22Rv1 (cell line): Measurements from ENCODE around the gene EHMT1.
"Not testable (repeated sequence)": the region's sequence is repeated elsewhere in the genome, so short reads cannot be mapped to it uniquely, and the experiment has no call there.

Experiments
- ZFX ChIP-seq: fragments of 450-650 bp; IDR thresholded peaks from 2 replicates; pipeline ENCODE4 v1.6.1; 2017; ENCODE audit warnings: antibody characterized with exemption, borderline replicate concordance
- TF ChIP-seq, protein P1 (sequence below): fragments of 450-650 bp; IDR thresholded peaks from 2 replicates; pipeline ENCODE4 v1.5.1; 2017; ENCODE audit warnings: mild to moderate bottlenecking

DNA sequence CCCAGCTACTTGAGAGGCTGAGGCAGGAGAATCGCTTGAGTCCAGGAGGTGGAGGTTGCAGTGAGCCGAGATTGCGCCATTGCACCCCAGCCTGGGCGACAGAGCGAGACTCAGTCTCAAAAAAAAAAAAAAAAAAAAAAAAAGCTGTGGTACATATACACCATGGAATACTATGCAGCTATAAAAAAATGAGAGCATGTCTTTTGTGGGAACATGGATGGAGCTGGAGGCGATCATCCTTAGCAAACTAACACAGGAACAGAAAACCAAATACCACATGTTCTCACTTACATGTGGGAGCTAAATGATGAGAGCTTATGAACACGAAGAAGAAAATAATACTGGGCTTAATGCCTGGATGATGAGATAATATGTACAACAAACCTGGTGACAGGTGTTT lies 22.2 kb upstream of the EHMT1 start:
- TF ChIP-seq, protein P1, sequence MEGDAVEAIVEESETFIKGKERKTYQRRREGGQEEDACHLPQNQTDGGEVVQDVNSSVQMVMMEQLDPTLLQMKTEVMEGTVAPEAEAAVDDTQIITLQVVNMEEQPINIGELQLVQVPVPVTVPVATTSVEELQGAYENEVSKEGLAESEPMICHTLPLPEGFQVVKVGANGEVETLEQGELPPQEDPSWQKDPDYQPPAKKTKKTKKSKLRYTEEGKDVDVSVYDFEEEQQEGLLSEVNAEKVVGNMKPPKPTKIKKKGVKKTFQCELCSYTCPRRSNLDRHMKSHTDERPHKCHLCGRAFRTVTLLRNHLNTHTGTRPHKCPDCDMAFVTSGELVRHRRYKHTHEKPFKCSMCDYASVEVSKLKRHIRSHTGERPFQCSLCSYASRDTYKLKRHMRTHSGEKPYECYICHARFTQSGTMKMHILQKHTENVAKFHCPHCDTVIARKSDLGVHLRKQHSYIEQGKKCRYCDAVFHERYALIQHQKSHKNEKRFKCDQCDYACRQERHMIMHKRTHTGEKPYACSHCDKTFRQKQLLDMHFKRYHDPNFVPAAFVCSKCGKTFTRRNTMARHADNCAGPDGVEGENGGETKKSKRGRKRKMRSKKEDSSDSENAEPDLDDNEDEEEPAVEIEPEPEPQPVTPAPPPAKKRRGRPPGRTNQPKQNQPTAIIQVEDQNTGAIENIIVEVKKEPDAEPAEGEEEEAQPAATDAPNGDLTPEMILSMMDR: not testable (repeated sequence)
- TF ChIP-seq ZFX: not testable (repeated sequence)
